ENCODE measurements around the gene SCIN. TPM values are rescaled to one million over a fixed set of nuclear protein-coding genes. Genes with fewer than 3 reads are reported as not detected.

SCIN gene
- total and polyA plus RNA-seq, 7 donors, result 0.28 to 59.4 (median 1.8) TPM

DNA sequence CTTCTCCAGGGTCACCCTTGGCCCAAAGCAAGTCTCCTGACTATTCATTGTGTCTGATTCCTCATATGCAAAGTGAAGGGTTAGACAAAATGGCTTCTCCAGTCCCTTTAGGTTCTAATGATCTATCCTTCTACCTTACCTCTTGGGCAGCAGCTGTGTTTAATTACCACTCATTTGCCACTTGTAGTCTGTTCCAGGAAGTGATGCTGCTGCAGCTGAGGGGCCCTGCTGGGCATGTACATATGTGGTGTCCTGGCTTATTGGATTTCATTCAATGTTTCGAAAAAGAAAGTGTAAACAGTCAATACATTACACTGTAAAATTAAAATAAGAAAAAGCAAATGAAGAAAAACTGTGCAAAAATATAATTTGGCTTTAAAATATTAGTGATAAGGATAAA is 36.6 kb downstream of the SCIN start:
- intact Hi-C loops (cut with DNase I), result no loop called here
- peaks cover 0 to 3% (median 0%) of the 10 kb centered on the region in 4 donors for H3K9me3 ChIP-seq
- TF ChIP-seq POLR2AphosphoS5 (IDR thresholded peaks at IDR 0.05), result no peak
- TF ChIP-seq, protein P1, sequence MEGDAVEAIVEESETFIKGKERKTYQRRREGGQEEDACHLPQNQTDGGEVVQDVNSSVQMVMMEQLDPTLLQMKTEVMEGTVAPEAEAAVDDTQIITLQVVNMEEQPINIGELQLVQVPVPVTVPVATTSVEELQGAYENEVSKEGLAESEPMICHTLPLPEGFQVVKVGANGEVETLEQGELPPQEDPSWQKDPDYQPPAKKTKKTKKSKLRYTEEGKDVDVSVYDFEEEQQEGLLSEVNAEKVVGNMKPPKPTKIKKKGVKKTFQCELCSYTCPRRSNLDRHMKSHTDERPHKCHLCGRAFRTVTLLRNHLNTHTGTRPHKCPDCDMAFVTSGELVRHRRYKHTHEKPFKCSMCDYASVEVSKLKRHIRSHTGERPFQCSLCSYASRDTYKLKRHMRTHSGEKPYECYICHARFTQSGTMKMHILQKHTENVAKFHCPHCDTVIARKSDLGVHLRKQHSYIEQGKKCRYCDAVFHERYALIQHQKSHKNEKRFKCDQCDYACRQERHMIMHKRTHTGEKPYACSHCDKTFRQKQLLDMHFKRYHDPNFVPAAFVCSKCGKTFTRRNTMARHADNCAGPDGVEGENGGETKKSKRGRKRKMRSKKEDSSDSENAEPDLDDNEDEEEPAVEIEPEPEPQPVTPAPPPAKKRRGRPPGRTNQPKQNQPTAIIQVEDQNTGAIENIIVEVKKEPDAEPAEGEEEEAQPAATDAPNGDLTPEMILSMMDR (IDR thresholded peaks at IDR 0.05), result no peak
- no peak for TF ChIP-seq EP300 (IDR thresholded peaks at IDR 0.05)
- no peak for TF ChIP-seq POLR2A (IDR thresholded peaks at IDR 0.05)
- whole genome bisulfite sequencing, 2 donors, result 63 to 67% methylated on average over 1 of the region's 1 CpG
- no peak for DNase-seq
- H3K27me3 ChIP-seq, result no peaks in the 10 kb centered on the region
- H3K4me1 ChIP-seq, result no peaks in the 10 kb centered on the region
- H3K4me3 ChIP-seq, result no peak overlapping the region
- no peak overlapping the region for H3K27ac ChIP-seq
- no peaks in the 10 kb centered on the region for H3K36me3 ChIP-seq

DNA sequence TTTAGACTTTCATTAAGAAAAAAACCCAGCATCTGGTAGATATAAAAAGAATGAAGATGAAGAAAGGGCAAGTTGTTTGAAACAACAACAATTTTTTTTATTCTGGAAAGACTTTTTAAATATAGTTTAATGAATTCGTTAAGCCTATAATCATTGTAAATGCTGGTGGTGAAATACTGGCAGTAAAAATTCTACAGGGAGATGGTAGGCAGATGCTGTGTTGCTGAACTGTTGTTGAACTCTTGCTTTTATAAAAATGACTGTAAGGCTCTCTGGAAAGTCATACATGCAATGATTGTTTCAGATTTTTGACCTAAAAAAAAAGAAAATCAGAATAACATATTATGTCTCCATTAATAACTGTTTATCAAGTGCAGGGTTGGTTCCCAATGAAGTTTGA is 39.0 kb downstream of the SCIN start:
- H3K27ac ChIP-seq, result no peak overlapping the region
- TF ChIP-seq EP300 (IDR thresholded peaks at IDR 0.05), result no peak
- H3K4me3 ChIP-seq, result no peak overlapping the region
- DNase-seq, result no peak
- 87 to 89% methylated on average over 1 of the region's 1 CpG for WGBS, 2 donors
- intact Hi-C loops (cut with DNase I), result no loop called here
- H3K9me3 ChIP-seq, result no peaks in the 10 kb centered on the region
- H3K4me1 ChIP-seq, result no peaks in the 10 kb centered on the region
- no peaks in the 10 kb centered on the region for H3K36me3 ChIP-seq
- no peaks in the 10 kb centered on the region for H3K27me3 ChIP-seq

DNA sequence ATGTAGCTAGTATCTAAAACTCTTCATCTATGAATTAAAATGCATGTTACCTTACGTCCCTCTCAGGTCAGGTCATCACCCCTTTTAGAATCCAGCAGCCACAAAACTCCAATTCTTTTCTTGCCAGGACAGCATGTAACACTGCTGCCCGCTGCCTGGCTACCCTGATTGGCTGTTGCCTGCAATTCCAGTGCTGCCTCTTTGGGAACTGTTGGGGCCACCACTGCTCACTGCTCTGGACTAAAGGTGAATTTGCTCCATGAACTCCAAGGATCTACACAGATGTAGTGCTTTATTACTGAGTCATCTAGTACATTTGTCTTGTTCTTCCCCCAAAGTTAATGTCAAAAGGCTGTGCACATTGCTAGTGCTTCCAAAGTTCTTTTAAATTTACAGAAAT is 40.4 kb downstream of the SCIN start:
- no peak overlapping the region for H3K27ac ChIP-seq
- WGBS, 2 donors, result 85 to 92% methylated on average over 2 of the region's 2 CpGs
- intact Hi-C loops (cut with DNase I), result no loop called here
- H3K4me1 ChIP-seq, result no peaks in the 10 kb centered on the region
- no peak for DNase-seq
- no peaks in the 10 kb centered on the region for H3K27me3 ChIP-seq
- no peaks in the 10 kb centered on the region for H3K9me3 ChIP-seq
- TF ChIP-seq POLR2AphosphoS5 (IDR thresholded peaks at IDR 0.05) (no peak), POLR2A (IDR thresholded peaks at IDR 0.05) (no peak), EP300 (IDR thresholded peaks at IDR 0.05) (no peak)
- TF ChIP-seq, protein P1 (IDR thresholded peaks at IDR 0.05), result no peak
- H3K36me3 ChIP-seq, result no peaks in the 10 kb centered on the region
- no peak overlapping the region for H3K4me3 ChIP-seq

DNA sequence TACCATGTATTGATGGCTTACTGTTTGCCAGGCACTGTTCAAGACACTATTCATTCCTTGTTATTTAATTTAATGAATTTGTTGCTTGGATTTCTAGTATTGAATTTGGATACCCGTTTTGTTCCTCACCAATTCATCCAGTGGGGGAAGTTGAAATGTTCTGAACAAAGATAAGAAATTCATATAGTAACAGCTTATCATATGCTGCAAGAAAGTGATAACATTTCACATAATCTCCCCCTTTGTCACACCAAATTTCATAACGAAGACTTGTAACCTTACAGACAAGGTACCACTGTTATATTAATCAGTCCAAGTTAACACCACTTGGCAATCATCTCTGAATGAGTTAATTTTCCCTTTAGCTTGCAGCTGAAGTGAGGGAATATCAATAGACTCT is 42.1 kb downstream of the SCIN start:
- Histone ChIP-seq H3K4me1 (no peaks in the 10 kb centered on the region), H3K4me3 (no peak overlapping the region), H3K9me3 (no peaks in the 10 kb centered on the region), H3K36me3 (no peaks in the 10 kb centered on the region), H3K27ac (no peak overlapping the region), H3K27me3 (no peaks in the 10 kb centered on the region)
- no peak for DNase-seq
- intact Hi-C loops (cut with DNase I), result no loop called here
- TF ChIP-seq POLR2A (IDR thresholded peaks at IDR 0.05) (no peak), EP300 (IDR thresholded peaks at IDR 0.05) (no peak), POLR2AphosphoS5 (IDR thresholded peaks at IDR 0.05) (no peak)
- TF ChIP-seq, protein P1 (IDR thresholded peaks at IDR 0.05), result no peak
- 63 to 71% methylated on average over 2 of the region's 2 CpGs for WGBS, 2 donors

DNA sequence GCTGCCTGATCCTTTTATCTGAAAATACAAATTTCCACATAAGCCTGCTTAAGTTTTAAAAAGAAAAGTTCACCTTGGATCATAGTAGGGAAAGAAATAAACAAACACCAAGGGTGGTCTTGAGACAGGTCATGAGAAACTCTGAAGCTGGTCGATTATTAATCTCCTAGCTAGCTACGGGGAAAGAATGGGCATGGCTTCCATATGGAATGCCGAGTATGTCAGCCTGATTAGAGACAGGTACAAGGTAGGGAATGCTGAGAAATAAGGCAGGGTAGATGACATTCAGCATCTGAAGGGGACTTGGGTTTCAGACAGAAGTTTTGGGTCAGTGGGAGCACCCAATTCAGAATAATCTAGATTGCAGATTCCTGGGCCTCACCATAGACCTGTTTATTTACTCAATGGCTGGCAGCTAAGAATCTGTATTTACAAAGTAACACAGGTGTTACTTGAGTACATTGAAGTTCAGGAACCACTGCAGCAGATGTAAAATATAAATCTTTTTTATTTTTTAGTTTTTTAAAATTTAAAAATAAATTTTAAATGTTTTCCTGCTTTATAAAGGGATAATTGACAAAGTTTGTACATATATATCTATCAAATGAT is 49.0 kb downstream of the SCIN start:
- no peaks in the 10 kb centered on the region for H3K9me3 ChIP-seq
- no peaks in the 10 kb centered on the region for H3K27me3 ChIP-seq
- TF ChIP-seq POLR2AphosphoS5 (IDR thresholded peaks at IDR 0.05), result no peak
- no peak for TF ChIP-seq POLR2A (IDR thresholded peaks at IDR 0.05)
- no peak overlapping the region for H3K27ac ChIP-seq
- H3K4me1 ChIP-seq, result no peaks in the 10 kb centered on the region
- H3K36me3 ChIP-seq, result no peaks in the 10 kb centered on the region
- no peak overlapping the region for H3K4me3 ChIP-seq
- 69 to 73% methylated on average over 3 of the region's 3 CpGs for WGBS, 2 donors
- no peak for DNase-seq
- intact Hi-C loops (cut with DNase I), result no loop called here

DNA sequence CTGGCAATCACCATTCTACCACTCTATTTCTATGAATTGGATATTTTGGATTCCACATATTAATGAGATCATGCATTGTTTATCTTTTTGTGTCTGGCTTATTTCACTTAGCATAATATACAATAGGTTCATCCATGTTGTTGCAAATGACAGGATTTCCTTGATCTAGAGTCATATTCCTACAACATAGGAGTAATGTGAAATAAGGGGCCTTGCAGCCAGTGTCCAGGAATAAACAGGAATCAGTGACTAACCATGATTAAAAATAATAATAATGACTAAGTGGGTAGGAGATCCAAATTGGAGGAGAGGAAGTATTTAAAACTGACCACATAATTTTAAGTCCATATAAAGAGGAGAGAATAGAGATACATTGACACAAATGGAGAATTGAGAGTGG is 49.9 kb downstream of the SCIN start:
- Histone ChIP-seq H3K36me3 (no peaks in the 10 kb centered on the region), H3K4me1 (no peaks in the 10 kb centered on the region), H3K4me3 (no peak overlapping the region), H3K27me3 (no peaks in the 10 kb centered on the region), H3K9me3 (no peaks in the 10 kb centered on the region), H3K27ac (no peak overlapping the region)
- intact Hi-C loops (cut with DNase I), result no loop called here
- TF ChIP-seq POLR2A (IDR thresholded peaks at IDR 0.05), result no peak
- DNase-seq, result no peak

All from sigmoid colon (tissue), 7 donors.